ENCODE results near the gene AHCYL1.

GRCh38 chr1:110007046-110007830, 22.7 kb downstream of the AHCYL1 start:
- TF ChIP-seq CTCF (IDR thresholded peaks at IDR 0.05) (no peak), POLR2A (IDR thresholded peaks at IDR 0.05) (no peak)

All from thyroid gland (tissue), 4 donors.